SK-N-SH treated with all-trans-retinoic acid at 6 μM for 48 hours (cell line): Measurements from ENCODE around the gene ARHGAP25.

Experiments used
- ATAC-seq: fragments of 200-7000 bp; cut with Tn5 transposase; 3 replicates; pipeline ENCODE4 v1.9.1; 2020; ENCODE audit warnings: mild to moderate bottlenecking, moderate library complexity
- BACH2 ChIP-seq: fragments of 250-450 bp; sonication (Bioruptor Pico); IDR thresholded peaks from 2 replicates; pipeline ENCODE4 v1.9.0; 2021; ENCODE audit warnings: mild to moderate bottlenecking, borderline replicate concordance
- CSDC2 ChIP-seq: fragments of 250-450 bp; sonication (Bioruptor Pico); IDR thresholded peaks from 2 replicates; pipeline ENCODE4 v1.5.0; 2020; ENCODE audit warnings: mild to moderate bottlenecking, moderate library complexity
- ESRRG ChIP-seq: fragments of 250-450 bp; sonication (Bioruptor Pico); IDR thresholded peaks from 2 replicates; pipeline ENCODE4 v1.6.1; 2021; ENCODE audit warnings: mild to moderate bottlenecking
- ISL1 ChIP-seq: fragments of 250-450 bp; sonication (Bioruptor Pico); IDR thresholded peaks from 2 replicates; pipeline ENCODE4 v2.1.2; 2022; ENCODE audit warnings: mild to moderate bottlenecking, moderate library complexity
- OSR1 ChIP-seq: fragments of 250-450 bp; sonication (Bioruptor Pico); IDR thresholded peaks from 2 replicates; pipeline ENCODE4 v1.8.0; 2022; ENCODE audit warnings: moderate library complexity, mild to moderate bottlenecking, inconsistent platforms
- RARB ChIP-seq: fragments of 250-450 bp; sonication (Bioruptor Pico); IDR thresholded peaks from 2 replicates; pipeline ENCODE4 v1.8.0; 2021; ENCODE audit warnings: mild to moderate bottlenecking, moderate library complexity
- SNAI2 ChIP-seq: fragments of 250-450 bp; sonication (Bioruptor Pico); IDR thresholded peaks from 2 replicates; pipeline ENCODE4 v1.5.0; 2020; ENCODE audit warnings: mild to moderate bottlenecking, moderate library complexity
- TCF4 ChIP-seq: fragments of 250-450 bp; sonication (Bioruptor Pico); IDR thresholded peaks from 2 replicates; pipeline ENCODE4 v1.8.0; 2021; ENCODE audit warnings: mild to moderate bottlenecking, moderate library complexity, borderline replicate concordance
- TOX ChIP-seq: fragments of 250-450 bp; sonication (Bioruptor Pico); IDR thresholded peaks from 2 replicates; pipeline ENCODE4 v1.8.0; 2021; ENCODE audit warnings: mild to moderate bottlenecking, moderate library complexity, borderline replicate concordance
- ZC3H10 ChIP-seq: fragments of 250-450 bp; sonication (Bioruptor Pico); IDR thresholded peaks from 2 replicates; pipeline ENCODE4 v1.5.1; 2021; ENCODE audit warnings: mild to moderate bottlenecking, moderate library complexity
- ZFP3 ChIP-seq: fragments of 250-450 bp; sonication (Bioruptor Pico); IDR thresholded peaks from 2 replicates; pipeline ENCODE4 v1.5.0; 2020; ENCODE audit warnings: mild to moderate bottlenecking, moderate library complexity
- ZFP30 ChIP-seq: fragments of 450-650 bp; formaldehyde crosslinking; IDR thresholded peaks from 2 replicates; pipeline ENCODE4 v1.5.0; 2022; ENCODE audit warnings: mild to moderate bottlenecking, moderate library complexity
- ZNF565 ChIP-seq: fragments of 450-650 bp; formaldehyde crosslinking; conservative IDR thresholded peaks from 2 replicates; pipeline ENCODE4 v1.5.0; 2020; ENCODE audit warnings: low read depth, mild to moderate bottlenecking, moderate library complexity
- ZNF70 ChIP-seq: fragments of 450-650 bp; formaldehyde crosslinking; IDR thresholded peaks from 2 replicates; pipeline ENCODE4 v1.5.0; 2020; ENCODE audit warnings: mild to moderate bottlenecking, moderate library complexity
- ZNF8 ChIP-seq: fragments of 450-650 bp; formaldehyde crosslinking; IDR thresholded peaks from 2 replicates; pipeline ENCODE4 v1.5.0; 2020; ENCODE audit warnings: mild to moderate bottlenecking, moderate library complexity
- TF ChIP-seq, protein P1 (sequence below): fragments of 250-450 bp; sonication (Bioruptor Pico); IDR thresholded peaks from 2 replicates; pipeline ENCODE4 v1.8.0; 2020; ENCODE audit warnings: mild to moderate bottlenecking, moderate library complexity, borderline replicate concordance
- TF ChIP-seq, protein P2 (sequence below): fragments of 250-450 bp; sonication (Bioruptor Pico); IDR thresholded peaks from 2 replicates; pipeline ENCODE4 v1.8.0; 2021; ENCODE audit warnings: low read depth, mild to moderate bottlenecking, moderate library complexity, borderline replicate concordance
- TF ChIP-seq, protein P3 (sequence below): fragments of 250-450 bp; sonication (Bioruptor Pico); IDR thresholded peaks from 2 replicates; pipeline ENCODE4 v1.5.1; 2020; ENCODE audit warnings: low read depth, mild to moderate bottlenecking, moderate library complexity
- TF ChIP-seq, protein P4 (sequence below): fragments of 250-450 bp; sonication (Bioruptor Pico); IDR thresholded peaks from 2 replicates; pipeline ENCODE4 v1.5.0; 2020; ENCODE audit warnings: mild to moderate bottlenecking, moderate library complexity
- TF ChIP-seq, protein P5 (sequence below): fragments of 250-450 bp; sonication (Bioruptor Pico); IDR thresholded peaks from 2 replicates; pipeline ENCODE4 v1.5.1; 2021; ENCODE audit warnings: mild to moderate bottlenecking, moderate library complexity

ARHGAP25 gene

DNA sequence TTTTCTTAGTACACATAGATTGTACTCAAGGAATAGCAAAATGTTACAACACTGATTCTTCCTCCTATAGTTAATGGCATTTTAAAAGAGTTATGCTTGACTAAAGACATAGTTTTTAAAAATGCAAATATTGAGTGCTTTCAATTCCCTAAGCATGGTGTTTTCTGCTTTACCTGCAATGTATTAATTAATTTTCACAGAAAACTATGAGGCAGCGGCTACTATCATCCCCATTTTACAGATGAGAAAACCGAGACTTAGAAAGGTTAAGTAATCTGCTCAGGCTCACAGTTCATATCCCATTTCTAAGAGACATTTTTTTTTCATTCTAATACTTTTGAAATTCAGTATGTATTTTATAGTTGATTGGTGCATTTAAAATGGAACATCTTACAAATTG lies 98.6 kb downstream of the ARHGAP25 start:
- no peak for TF ChIP-seq RARB (CRISPR knock-in tag)
- no peak for TF ChIP-seq ZFP30 (CRISPR knock-in tag)
- no peak for TF ChIP-seq CSDC2 (CRISPR knock-in tag)
- TF ChIP-seq ZFP3 (CRISPR knock-in tag): no peak
- no peak for TF ChIP-seq SNAI2 (CRISPR knock-in tag)
- TF ChIP-seq, protein P1, sequence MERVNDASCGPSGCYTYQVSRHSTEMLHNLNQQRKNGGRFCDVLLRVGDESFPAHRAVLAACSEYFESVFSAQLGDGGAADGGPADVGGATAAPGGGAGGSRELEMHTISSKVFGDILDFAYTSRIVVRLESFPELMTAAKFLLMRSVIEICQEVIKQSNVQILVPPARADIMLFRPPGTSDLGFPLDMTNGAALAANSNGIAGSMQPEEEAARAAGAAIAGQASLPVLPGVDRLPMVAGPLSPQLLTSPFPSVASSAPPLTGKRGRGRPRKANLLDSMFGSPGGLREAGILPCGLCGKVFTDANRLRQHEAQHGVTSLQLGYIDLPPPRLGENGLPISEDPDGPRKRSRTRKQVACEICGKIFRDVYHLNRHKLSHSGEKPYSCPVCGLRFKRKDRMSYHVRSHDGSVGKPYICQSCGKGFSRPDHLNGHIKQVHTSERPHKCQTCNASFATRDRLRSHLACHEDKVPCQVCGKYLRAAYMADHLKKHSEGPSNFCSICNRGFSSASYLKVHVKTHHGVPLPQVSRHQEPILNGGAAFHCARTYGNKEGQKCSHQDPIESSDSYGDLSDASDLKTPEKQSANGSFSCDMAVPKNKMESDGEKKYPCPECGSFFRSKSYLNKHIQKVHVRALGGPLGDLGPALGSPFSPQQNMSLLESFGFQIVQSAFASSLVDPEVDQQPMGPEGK (CRISPR knock-in tag): no peak
- TF ChIP-seq, protein P2, sequence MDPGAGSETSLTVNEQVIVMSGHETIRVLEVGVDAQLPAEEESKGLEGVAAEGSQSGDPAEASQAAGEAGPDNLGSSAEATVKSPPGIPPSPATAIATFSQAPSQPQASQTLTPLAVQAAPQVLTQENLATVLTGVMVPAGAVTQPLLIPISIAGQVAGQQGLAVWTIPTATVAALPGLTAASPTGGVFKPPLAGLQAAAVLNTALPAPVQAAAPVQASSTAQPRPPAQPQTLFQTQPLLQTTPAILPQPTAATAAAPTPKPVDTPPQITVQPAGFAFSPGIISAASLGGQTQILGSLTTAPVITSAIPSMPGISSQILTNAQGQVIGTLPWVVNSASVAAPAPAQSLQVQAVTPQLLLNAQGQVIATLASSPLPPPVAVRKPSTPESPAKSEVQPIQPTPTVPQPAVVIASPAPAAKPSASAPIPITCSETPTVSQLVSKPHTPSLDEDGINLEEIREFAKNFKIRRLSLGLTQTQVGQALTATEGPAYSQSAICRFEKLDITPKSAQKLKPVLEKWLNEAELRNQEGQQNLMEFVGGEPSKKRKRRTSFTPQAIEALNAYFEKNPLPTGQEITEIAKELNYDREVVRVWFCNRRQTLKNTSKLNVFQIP (CRISPR knock-in tag): no peak
- TF ChIP-seq, protein P3, sequence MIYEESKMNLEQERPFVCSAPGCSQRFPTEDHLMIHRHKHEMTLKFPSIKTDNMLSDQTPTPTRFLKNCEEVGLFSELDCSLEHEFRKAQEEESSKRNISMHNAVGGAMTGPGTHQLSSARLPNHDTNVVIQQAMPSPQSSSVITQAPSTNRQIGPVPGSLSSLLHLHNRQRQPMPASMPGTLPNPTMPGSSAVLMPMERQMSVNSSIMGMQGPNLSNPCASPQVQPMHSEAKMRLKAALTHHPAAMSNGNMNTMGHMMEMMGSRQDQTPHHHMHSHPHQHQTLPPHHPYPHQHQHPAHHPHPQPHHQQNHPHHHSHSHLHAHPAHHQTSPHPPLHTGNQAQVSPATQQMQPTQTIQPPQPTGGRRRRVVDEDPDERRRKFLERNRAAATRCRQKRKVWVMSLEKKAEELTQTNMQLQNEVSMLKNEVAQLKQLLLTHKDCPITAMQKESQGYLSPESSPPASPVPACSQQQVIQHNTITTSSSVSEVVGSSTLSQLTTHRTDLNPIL (CRISPR knock-in tag): no peak
- TF ChIP-seq, protein P4, sequence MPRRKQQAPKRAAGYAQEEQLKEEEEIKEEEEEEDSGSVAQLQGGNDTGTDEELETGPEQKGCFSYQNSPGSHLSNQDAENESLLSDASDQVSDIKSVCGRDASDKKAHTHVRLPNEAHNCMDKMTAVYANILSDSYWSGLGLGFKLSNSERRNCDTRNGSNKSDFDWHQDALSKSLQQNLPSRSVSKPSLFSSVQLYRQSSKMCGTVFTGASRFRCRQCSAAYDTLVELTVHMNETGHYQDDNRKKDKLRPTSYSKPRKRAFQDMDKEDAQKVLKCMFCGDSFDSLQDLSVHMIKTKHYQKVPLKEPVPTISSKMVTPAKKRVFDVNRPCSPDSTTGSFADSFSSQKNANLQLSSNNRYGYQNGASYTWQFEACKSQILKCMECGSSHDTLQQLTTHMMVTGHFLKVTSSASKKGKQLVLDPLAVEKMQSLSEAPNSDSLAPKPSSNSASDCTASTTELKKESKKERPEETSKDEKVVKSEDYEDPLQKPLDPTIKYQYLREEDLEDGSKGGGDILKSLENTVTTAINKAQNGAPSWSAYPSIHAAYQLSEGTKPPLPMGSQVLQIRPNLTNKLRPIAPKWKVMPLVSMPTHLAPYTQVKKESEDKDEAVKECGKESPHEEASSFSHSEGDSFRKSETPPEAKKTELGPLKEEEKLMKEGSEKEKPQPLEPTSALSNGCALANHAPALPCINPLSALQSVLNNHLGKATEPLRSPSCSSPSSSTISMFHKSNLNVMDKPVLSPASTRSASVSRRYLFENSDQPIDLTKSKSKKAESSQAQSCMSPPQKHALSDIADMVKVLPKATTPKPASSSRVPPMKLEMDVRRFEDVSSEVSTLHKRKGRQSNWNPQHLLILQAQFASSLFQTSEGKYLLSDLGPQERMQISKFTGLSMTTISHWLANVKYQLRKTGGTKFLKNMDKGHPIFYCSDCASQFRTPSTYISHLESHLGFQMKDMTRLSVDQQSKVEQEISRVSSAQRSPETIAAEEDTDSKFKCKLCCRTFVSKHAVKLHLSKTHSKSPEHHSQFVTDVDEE (CRISPR knock-in tag): no peak
- ATAC-seq: no peak

DNA sequence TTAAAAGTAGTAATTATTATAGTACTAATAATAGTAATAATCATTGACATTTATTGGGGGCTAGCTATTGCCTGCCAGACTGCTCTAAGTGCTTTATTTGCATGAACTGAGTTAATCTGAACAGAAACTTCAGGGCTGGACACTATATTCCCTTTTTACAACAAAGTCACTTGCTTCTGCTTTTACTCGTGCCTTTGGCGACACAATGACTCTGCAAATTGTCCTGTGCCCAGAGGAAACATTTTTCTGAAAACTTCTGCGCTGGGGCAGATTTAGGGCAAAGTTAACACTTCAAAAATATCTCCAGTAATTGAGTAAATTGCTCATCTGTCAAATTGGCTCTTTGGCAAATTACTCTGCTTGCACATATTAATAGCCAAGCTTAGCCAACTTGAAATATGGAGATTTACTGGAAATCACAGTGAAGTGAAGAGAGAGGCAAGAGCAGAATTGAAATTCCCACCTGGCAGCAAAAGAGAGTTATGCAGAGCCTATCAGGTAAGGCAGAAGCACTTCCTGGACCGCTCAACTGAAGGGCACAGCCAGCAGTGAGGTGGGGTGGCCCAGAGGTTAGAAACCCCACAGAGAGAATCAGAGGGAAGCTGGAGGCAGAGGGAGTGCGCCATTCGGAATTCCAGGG lies 100.2 kb downstream of the ARHGAP25 start:
- no peak for ATAC-seq
- TF ChIP-seq OSR1: no peak
- no peak for TF ChIP-seq ZNF565 (CRISPR knock-in tag)
- no peak for TF ChIP-seq ZFP3 (CRISPR knock-in tag)
- TF ChIP-seq, protein P5, sequence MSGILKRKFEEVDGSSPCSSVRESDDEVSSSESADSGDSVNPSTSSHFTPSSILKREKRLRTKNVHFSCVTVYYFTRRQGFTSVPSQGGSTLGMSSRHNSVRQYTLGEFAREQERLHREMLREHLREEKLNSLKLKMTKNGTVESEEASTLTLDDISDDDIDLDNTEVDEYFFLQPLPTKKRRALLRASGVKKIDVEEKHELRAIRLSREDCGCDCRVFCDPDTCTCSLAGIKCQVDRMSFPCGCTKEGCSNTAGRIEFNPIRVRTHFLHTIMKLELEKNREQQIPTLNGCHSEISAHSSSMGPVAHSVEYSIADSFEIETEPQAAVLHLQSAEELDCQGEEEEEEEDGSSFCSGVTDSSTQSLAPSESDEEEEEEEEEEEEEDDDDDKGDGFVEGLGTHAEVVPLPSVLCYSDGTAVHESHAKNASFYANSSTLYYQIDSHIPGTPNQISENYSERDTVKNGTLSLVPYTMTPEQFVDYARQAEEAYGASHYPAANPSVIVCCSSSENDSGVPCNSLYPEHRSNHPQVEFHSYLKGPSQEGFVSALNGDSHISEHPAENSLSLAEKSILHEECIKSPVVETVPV (CRISPR knock-in tag): no peak
- no peak for TF ChIP-seq BACH2 (CRISPR knock-in tag)
- no peak for TF ChIP-seq ZNF70
- TF ChIP-seq, protein P2 (CRISPR knock-in tag): no peak
- TF ChIP-seq ZFP30 (CRISPR knock-in tag): no peak
- no peak for TF ChIP-seq SNAI2 (CRISPR knock-in tag)
- TF ChIP-seq ESRRG (CRISPR knock-in tag): no peak
- no peak for TF ChIP-seq ISL1
- no peak for TF ChIP-seq RARB (CRISPR knock-in tag)
- no peak for TF ChIP-seq ZNF8 (CRISPR knock-in tag)
- TF ChIP-seq TOX (CRISPR knock-in tag): no peak
- no peak for TF ChIP-seq TCF4 (CRISPR knock-in tag)

DNA sequence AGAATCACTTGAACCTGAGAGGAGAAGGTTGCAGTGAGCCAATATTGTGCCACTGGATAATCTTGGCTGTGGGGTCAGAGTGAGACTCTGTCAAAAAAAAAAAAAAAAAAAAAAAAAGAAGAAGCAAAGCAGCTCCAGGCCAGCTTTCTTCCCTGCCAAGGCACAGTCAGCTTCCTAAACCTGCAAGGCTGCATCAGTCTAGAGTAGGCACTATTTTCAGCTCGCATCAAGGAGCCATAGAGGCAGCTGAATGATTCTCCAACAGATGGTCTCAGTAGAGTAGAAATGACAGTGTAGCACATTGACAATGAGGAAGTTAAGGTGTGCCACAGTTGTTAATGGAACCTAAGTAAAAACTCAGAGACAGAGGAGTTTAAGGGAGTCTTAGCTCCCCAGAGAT lies 101.0 kb downstream of the ARHGAP25 start:
- no peak for ATAC-seq
- TF ChIP-seq ZNF8 (CRISPR knock-in tag) (no peak), CSDC2 (CRISPR knock-in tag) (no peak), TOX (CRISPR knock-in tag) (no peak), SNAI2 (CRISPR knock-in tag) (no peak), ZC3H10 (CRISPR knock-in tag) (no peak)
- TF ChIP-seq, protein P5 (CRISPR knock-in tag): no peak
- TF ChIP-seq, protein P1 (CRISPR knock-in tag): no peak
